Panc1 (cell line): ENCODE measurements around the gene DLGAP3. TPM values are rescaled to one million over a fixed set of nuclear protein-coding genes. Genes with fewer than 3 reads are reported as not detected.

Experiments used
- ATAC-seq: fragments of 200-7000 bp; cut with Tn5 transposase; 2 replicates; pipeline ENCODE4 v1.9.1; 2020; ENCODE audit warnings: mild to moderate bottlenecking, moderate library complexity
- BruUV-seq: library from RNA; stranded (reverse); fragments of 400-500 nt; replicated peaks from 2 replicates; lab custom pipeline; 2021; lab: Mats Ljungman, UMichigan
- CTCF ChIA-PET: fragments of 300-600 bp; sonication (Branson Sonifier 250); formaldehyde crosslinking; loops from one replicate; lab custom pipeline; 2022; ENCODE audit warnings: antibody characterized with exemption; lab: Charles Lee
- POLR2A ChIA-PET: fragments of 300-600 bp; sonication (Branson Sonifier 250); formaldehyde crosslinking; loops from one replicate; lab custom pipeline; 2022; ENCODE audit warnings: antibody characterized with exemption; lab: Charles Lee
- DNase-seq: peaks from one replicate; pipeline ENCODE4 v3.0.0-alpha.2; 2010; ENCODE audit warnings: low read depth, low spot score
- H3K27ac ChIP-seq: 2 replicates; pipeline ENCODE4 v1.5.1; 2011; ENCODE audit warnings: mild to moderate bottlenecking, low read length, inconsistent platforms
- H3K27me3 ChIP-seq: fragments of 200-500 bp; sonication (Bioruptor generic); 2 replicates; pipeline ENCODE4 v1.6.0; 2014; ENCODE audit warnings: low read length, inconsistent platforms; ENCODE audit not compliant: control insufficient read depth, insufficient read depth
- H3K36me3 ChIP-seq: fragments of 200-500 bp; sonication (Bioruptor generic); 2 replicates; pipeline ENCODE4 v1.5.1; 2014; ENCODE audit warnings: inconsistent platforms, mild to moderate bottlenecking, low read length, moderate library complexity; ENCODE audit not compliant: control insufficient read depth, insufficient read depth
- H3K4me1 ChIP-seq: 2 replicates; pipeline ENCODE4 v1.5.1; 2011; ENCODE audit warnings: inconsistent platforms, mild to moderate bottlenecking, low read length, moderate library complexity; ENCODE audit not compliant: control insufficient read depth, insufficient read depth
- H3K4me3 ChIP-seq, 2 experiments: 2 replicates each; pipeline ENCODE4 v1.5.1; 2011 to 2012; ENCODE audit warnings: low read depth in 2 of 2, low read length in 2 of 2, mild to moderate bottlenecking in 2 of 2, inconsistent platforms in 1 of 2, moderate library complexity in 1 of 2
- H3K9me3 ChIP-seq: fragments of 200-500 bp; sonication (Bioruptor generic); 2 replicates; pipeline ENCODE4 v1.5.1; 2014; ENCODE audit warnings: low read depth, mild to moderate bottlenecking, inconsistent platforms, low read length, moderate library complexity; ENCODE audit not compliant: control insufficient read depth, insufficient read depth
- CTCF ChIP-seq: fragments of 450-650 bp; IDR thresholded peaks from 2 replicates; pipeline ENCODE4 v1.5.1; 2017; ENCODE audit warnings: mild to moderate bottlenecking
- POLR2AphosphoS5 ChIP-seq: IDR thresholded peaks from 2 replicates; pipeline ENCODE4 v1.6.1; 2012; ENCODE audit warnings: mild to moderate bottlenecking, low read depth, low read length, moderate library complexity
- REST ChIP-seq, 2 experiments: IDR thresholded peaks; 2 replicates each; pipeline ENCODE4 v1.6.1; 2011 to 2012; ENCODE audit warnings: low read depth in 2 of 2, control low read depth in 1 of 2, low read length in 1 of 2, mild to moderate bottlenecking in 1 of 2, moderate library complexity in 1 of 2; ENCODE audit not compliant: insufficient read depth in 1 of 2
- SIN3A ChIP-seq: IDR thresholded peaks from 2 replicates; pipeline ENCODE4 v1.6.1; 2012; ENCODE audit warnings: low read depth, mild to moderate bottlenecking, low read length, moderate library complexity, borderline replicate concordance; ENCODE audit not compliant: insufficient read depth
- TCF7L2 ChIP-seq: IDR thresholded peaks from 2 replicates; pipeline ENCODE4 v1.6.1; 2011; ENCODE audit warnings: mild to moderate bottlenecking, low read depth, low read length, inconsistent platforms
- in situ Hi-C: cut with HindIII; loops from 2 replicates; pipeline ENCODE4 v1.10.0; 2016; ENCODE audit warnings: low sequenced_read_pairs, low pct_unique_long_range_greater_than_20kb
- intact Hi-C: fragments of 100-400 bp; cut with micrococcal nuclease; formaldehyde crosslinking; loops from one replicate; pipeline ENCODE4 v1.10.0; 2022; ENCODE audit not compliant: unreplicated experiment
- total RNA-seq: library from RNA; stranded (reverse); gene quantifications from one replicate; pipeline ENCODE4 v1.2.1, GENCODE V29; 2021; ENCODE audit not compliant: unreplicated experiment

DLGAP3 gene
- total RNA-seq, 1 experiment from 2014 or later: 0.87 TPM

GRCh38 chr1:34906222-34906621, 23.2 kb downstream of the DLGAP3 start:
- POLR2A ChIA-PET: no interaction called here
- Histone ChIP-seq H3K27ac (no peak overlapping the region), H3K4me1 (no peaks in the 10 kb centered on the region; the same call in 1 of the 2 replicates), H3K27me3 (peaks cover 8% of the 10 kb centered on the region), H3K36me3 (no peaks in the 10 kb centered on the region), H3K9me3 (no peaks in the 10 kb centered on the region), H3K4me3 (no peak overlapping the region)
- no TSS peak for BruUV-seq
- no peak for DNase-seq
- ATAC-seq: no peak
- in situ Hi-C loops (no loop called here), intact Hi-C loops (no loop called here)
- CTCF ChIA-PET: no interaction called here
- TF ChIP-seq SIN3A (no peak), TCF7L2 (no peak), CTCF (no peak), POLR2AphosphoS5 (no peak), REST (IDR thresholded peaks at IDR 0.05; ENCODE audit: insufficient read depth in 1 of 2, low read depth in 2 of 2, low read length in 1 of 2) (no peak)

- intact Hi-C loops: no loop called here
- Histone ChIP-seq H3K4me3 (no peak overlapping the region), H3K9me3 (no peaks in the 10 kb centered on the region), H3K27ac (no peak overlapping the region), H3K36me3 (no peaks in the 10 kb centered on the region), H3K4me1 (no peaks in the 10 kb centered on the region; the same call in 1 of the 2 replicates), H3K27me3 (peaks cover 16% of the 10 kb centered on the region; the same call in 1 of the 2 replicates)
- ATAC-seq: no peak
- TF ChIP-seq POLR2AphosphoS5 (no peak), SIN3A (no peak), TCF7L2 (no peak), CTCF (no peak), REST (IDR thresholded peaks at IDR 0.05; ENCODE audit: insufficient read depth in 1 of 2, low read depth in 2 of 2, low read length in 1 of 2) (no peak)
- ChIA-PET CTCF (no interaction called here), POLR2A (no interaction called here)
- in situ Hi-C loops: no loop called here
- BruUV-seq: no TSS peak
- DNase-seq: no peak
Observed at GRCh38 chr1:34905098-34905459, 24.4 kb downstream of the DLGAP3 start.
